Stimulated activated CD8-positive, alpha-beta memory T cell treated with anti-CD3 and anti-CD28 coated beads, Interleukin-12 subunit alpha, Interleukin-12 subunit beta, amount 100 ng/mL, for 1 hour (primary cell): ENCODE data around the gene SERTAD1.

Experiments used
- DNase-seq: peaks from one replicate; pipeline ENCODE4 v3.0.0-alpha.2; 2020; ENCODE audit warnings: low read depth

The SERTAD1 gene

DNA sequence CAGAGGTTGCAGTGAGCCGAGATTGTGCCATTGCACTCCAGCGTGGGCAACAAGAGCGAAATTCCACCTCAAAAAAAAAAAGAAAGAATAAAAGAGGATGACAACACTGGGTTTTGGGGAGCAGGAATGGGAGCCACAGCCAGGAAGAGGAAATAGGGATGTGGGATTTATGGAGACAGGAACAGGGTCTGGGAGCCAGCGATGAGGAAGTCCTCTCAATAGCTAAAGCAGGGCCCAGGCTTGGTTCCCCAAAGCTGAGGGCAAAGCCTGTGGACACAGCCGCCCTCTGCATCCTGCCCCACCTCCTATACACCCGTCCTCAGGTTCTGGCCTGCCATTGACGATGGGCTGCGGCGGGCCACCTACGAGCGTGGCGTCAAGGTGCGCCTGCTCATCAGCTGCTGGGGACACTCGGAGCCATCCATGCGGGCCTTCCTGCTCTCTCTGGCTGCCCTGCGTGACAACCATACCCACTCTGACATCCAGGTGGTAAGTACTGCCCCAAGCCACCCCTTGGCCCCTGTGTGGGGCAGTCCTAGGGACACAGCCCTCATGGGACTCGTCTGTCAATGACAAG is 49.4 kb downstream of the SERTAD1 start:
- DNase-seq, result no peak

GRCh38 chr19:40374084-40374483 is 51.7 kb downstream of the SERTAD1 start:
- DNase-seq, result no peak

DNA sequence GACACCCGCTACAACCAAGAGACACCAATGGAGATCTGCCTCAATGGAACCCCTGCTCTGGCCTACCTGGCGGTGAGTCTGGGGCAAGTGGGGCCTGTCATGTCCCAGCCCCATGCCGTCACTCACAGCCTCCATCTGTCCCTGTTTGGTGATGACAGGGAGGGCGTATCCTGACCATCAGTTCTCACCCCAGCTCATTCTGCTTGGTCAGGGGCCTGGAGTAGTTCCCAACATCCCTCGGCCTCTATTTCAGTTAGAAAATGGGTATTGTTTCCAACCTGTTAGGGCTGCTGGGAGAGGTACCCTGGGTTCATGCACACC is 54.0 kb downstream of the SERTAD1 start:
- DNase-seq, result no peak
